ENCODE measurements around the gene BCAS4.
"Not testable (repeated sequence)": the region's sequence is repeated elsewhere in the genome, so short reads cannot be mapped to it uniquely, and the experiment has no call there.

The BCAS4 gene

GRCh38 chr20:50794846-50795634 is at the start of gene BCAS4:
BCAS4 (plus strand) TSS chr20:50795061; CDS start chr20:50795084, 23 bp downstream.
- DNase-seq: peak in 46 of 56 donors; percentile 6 to 81 (median 52)

- DNase-seq: no peak
Measured at GRCh38 chr20:50745634-50746137, 49.2 kb upstream of the BCAS4 start.

DNA sequence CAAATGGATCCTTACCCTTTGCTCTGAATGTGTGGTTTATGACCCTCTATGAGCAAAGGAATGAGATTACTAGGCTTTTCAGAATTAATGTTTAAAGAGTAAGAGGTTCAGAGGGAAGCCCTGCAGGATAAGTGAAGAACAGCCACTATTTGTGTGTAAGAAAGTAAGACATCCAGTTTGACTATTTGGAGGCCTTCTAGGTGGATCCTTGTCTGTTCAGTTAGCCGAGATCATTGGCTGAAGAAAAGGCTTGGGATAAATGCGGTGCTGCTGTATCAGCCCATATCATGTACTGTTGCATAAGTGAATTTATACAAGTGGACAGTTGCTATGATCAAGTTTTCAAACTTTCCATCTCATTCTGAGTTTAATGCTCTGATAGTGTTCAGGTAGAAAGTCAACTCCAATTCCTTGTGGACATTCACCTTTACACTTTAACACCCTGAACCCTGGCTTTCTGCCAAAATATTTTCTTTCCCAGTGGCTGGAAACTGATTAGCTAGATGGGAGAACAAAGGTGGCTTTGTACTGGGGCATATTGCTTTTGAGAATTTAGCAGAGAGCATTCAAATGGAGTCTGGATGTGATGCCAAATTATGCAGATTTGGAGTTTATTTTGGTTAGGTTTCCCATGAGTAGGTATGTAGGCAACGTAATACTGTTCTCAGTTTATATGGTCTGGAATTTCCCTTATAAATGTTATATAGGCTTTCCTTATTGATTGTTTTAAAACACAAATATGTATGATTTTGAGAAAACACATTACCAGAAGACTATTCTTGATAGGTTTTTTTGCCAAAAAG is 48.5 kb upstream of the BCAS4 start:
- DNase-seq: no peak

DNA sequence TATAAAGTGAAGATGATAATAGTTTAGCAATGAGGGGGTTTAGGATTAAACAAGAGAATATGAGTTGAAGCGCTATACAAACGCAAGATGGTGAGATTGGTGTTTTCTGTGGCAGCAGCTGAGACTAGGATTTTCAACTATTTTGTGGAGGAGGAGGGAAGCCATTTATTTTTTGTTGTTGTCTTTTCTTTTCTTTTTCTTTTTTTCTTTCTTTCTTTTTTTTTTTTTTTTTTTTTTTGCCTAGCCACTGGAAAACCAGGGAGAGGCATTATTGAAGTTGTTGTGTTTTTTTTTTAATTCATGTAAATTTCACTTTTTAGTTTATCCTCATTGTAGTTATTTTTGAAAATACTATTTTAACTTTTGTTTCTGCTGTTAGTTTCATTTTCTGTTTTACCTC is 47.6 kb upstream of the BCAS4 start:
- no peak for DNase-seq

- no peak for DNase-seq
Measured at GRCh38 chr20:50750145-50750671, 44.7 kb upstream of the BCAS4 start.

DNA sequence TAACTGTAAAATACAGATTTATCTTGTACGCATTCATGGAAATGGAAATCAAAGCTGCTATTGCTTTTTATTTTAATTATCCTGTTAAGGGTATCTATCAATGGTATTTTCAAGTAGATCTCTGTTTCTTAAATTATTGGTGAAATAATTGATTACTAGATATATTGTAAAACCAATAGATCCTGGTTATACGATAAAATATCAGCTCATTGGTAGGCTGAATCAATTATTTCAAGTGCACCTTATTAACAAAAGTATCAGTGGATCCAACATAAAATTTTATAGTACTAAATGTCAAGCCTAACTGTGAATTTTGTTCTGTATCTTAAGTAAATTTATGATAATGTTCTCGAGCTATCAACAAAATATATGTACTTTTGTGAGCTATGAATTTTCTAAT is 41.7 kb upstream of the BCAS4 start:
- no peak for DNase-seq

DNA sequence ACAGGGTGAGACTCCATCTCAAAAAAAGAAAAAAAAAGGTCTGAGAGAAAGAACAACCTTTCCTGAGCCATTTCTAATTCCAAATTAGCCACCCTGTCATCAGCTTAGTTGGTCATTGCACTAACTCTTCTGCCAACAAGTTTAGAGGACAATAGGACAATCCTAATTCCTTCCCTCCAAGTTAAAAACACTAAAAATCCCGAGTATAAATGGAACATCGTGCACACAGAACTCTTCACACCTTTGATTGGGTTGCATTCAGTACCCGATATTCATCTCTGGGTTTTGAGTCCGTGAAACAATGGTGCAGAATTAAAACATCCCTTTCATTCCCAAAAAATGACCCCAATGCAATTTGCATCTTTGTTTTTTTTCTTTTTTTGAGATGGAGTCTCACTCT is 40.4 kb upstream of the BCAS4 start:
- no peak for DNase-seq

DNA sequence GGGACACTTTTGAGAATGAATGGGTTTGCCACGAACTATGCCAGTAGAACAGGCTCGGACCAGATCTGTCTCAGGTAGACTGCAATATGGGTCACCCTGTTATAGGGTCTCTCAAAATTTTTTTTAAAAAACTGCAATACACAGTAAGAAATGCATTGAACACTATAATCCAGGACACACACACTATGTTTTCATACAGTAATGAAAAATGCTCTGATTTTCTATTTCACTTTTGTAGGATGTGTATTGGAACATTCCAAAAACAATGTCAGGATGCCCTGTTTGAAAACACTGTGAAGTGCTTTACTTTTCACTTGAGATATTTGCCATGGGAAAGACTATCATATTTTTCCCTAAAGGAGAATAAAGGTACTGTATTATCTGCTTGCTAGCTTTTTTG is 38.4 kb upstream of the BCAS4 start:
- DNase-seq: no peak

DNA sequence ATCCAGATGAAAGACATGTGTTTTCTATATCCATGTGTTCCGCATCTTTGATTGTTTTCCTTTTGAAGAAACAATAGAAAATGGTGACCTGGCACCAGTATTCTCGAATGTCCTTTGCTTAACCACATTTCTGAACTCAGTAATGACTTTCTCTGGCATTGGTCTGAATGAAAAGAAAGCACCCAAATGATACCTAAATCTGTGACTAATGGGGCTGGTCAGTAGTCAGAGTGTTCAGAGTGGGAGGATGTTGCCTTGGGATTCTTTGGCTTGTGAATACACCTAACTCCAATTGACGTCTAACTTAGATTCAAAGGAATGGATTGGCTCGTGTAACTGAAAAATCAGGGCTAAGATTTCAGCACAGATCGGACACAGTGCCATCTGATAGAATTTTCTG is 36.4 kb upstream of the BCAS4 start:
- DNase-seq: no peak

- no peak for DNase-seq
Measured at GRCh38 chr20:50758992-50759391, 35.9 kb upstream of the BCAS4 start.

GRCh38 chr20:50759678-50760077 is 35.2 kb upstream of the BCAS4 start:
- DNase-seq: no peak

- peak in 13 of 56 donors; percentile 4 to 52 (median 20) for DNase-seq
Measured at GRCh38 chr20:50762045-50762422, 32.8 kb upstream of the BCAS4 start.

GRCh38 chr20:50762435-50763220 is 32.2 kb upstream of the BCAS4 start:
- DNase-seq: peak in 52 of 56 donors; percentile 7 to 85 (median 55)

GRCh38 chr20:50763550-50764458 is 31.1 kb upstream of the BCAS4 start:
- DNase-seq: not testable (repeated sequence)

- DNase-seq: not testable (repeated sequence)
Measured at GRCh38 chr20:50765251-50765650, 29.6 kb upstream of the BCAS4 start.

DNA sequence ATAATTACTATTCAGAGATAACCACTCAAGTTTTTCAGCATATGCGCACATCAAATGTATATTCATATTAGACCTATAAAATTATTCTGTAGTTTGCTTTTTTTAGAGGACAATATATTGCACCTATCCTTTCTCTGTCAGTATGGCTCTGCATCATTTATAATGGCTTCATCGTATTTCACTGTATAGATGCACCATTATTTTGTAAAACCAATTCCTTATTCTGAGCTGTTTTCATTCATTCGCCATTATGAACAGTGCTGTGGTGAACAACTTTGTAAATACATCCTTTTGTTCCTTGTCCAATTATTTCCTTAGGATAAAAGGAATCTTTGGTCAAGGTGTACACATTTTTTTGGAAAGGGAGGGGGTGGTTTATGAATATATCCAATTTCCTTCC is 29.2 kb upstream of the BCAS4 start:
- DNase-seq: no peak

DNA sequence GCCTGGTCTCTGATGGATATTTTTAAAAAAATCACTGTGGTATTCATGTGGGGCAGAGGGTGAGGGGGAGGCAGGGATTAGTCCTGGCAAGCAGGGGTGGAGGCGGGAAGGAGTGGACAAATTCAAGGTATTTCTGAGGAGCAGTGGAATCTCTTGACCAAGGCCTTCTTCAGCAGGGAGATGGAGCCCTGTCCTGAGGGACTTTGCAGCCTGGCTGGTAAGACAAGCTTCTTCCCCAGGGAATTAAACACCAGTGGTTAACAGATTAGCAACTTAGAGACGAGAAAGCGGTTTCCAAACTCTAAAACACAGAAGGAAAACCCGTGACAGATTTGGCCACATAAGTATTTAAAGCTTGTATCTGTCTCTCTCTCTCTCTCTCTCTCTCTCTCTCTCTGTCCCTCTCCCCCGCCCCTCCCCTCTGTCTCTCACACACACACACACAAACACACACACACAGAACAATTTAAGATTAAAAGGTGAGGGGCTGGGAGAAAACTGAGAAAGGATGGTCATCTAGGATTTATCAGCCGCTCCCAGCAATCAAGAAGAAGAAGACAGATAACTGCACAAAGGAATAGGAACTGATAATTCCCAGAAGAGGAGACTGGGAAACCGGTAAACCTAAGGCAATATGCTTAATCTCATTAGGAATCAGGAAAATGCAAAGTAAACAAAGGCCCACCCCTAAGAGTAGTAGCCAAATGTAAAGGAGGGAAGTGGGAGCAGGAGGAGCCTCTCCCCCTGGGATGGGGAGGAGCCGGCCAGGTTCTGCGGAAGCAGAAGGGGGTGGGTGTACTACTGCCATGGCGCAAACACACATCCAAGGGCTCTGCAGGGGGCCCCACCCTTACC is 27.7 kb upstream of the BCAS4 start:
- DNase-seq: not testable (repeated sequence)

DNA sequence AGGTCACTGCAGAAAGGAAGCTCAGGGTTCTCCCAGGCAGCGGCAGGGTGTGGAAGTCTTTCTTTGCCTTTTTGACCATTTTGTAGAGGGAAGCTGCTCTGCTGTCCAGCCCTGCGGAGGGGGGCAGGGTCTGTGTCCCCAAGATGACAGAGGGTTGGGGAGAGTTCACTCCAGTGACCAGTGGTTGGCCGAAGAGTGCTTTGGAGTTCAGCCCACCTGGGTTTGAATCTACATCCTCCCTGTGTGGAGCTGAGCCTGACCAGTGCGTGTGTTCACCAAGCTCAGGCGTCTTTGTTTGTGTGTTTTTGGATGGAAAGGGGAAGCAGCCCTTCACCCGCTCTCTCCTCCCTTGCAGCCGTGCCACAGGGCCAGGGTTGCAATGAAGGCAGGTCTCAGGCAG is 25.9 kb upstream of the BCAS4 start:
- DNase-seq: not testable (repeated sequence)

- DNase-seq: not testable (repeated sequence)
Measured at GRCh38 chr20:50769551-50770085, 25.2 kb upstream of the BCAS4 start.
